Right ventricle myocardium superior (tissue), 1 donor: ENCODE data around the gene SH3RF2. TPM values are rescaled to one million over a fixed set of nuclear protein-coding genes. Genes with fewer than 3 reads are reported as not detected.
"Not testable (repeated sequence)": the region's sequence is repeated elsewhere in the genome, so short reads cannot be mapped to it uniquely, and the experiment has no call there.

Experiments used
- ATAC-seq: fragments of 200-7000 bp; cut with Tn5 transposase; one replicate; pipeline ENCODE4 v1.9.1; 2020; ENCODE audit warnings: mild to moderate bottlenecking; ENCODE audit not compliant: poor library complexity
- DNase-seq: peaks from one replicate; pipeline ENCODE4 v3.0.0-alpha.2; 2020
- intact Hi-C: fragments of 100-400 bp; cut with DNase I; formaldehyde crosslinking; loops from one replicate; pipeline ENCODE4 v1.11.2; 2022
- total RNA-seq: library from RNA; stranded (reverse); fragmentation: NEBNext Ultra II Directional; extraction: Animal tissue kit (Norgen Biotek cat#: 25700); gene quantifications from one replicate; pipeline ENCODE4 v1.2.1, GENCODE V29; 2021
- donor health status: DM: no; HTN: yes; CAD: no; lungs with severe emphysema.

SH3RF2 gene
- total RNA-seq, 1 donor from 2014 or later, result 309 TPM

- intact Hi-C loops, result no loop called here
- ATAC-seq (no peak), DNase-seq (no peak)
Measured at GRCh38 chr5:145990170-145990569, 53.8 kb downstream of the SH3RF2 start.

- ATAC-seq (no peak), DNase-seq (no peak)
- intact Hi-C loops, result no loop called here
Measured at GRCh38 chr5:145991044-145991575, 54.7 kb downstream of the SH3RF2 start.

- ATAC-seq, DNase-seq, intact Hi-C loops: not testable (repeated sequence)
Measured at GRCh38 chr5:145993538-145993937, 57.2 kb downstream of the SH3RF2 start.

- intact Hi-C loops, result no loop called here
- ATAC-seq (no peak), DNase-seq (no peak)
Measured at GRCh38 chr5:145996135-145996534, 59.8 kb downstream of the SH3RF2 start.

- ATAC-seq, result no peak
- intact Hi-C loops, result no loop called here
- DNase-seq, result no peak
Measured at GRCh38 chr5:145999208-145999607, 62.8 kb downstream of the SH3RF2 start.

- intact Hi-C loops, result no loop called here
- DNase-seq, result no peak
- no peak for ATAC-seq
Measured at GRCh38 chr5:146000072-146000471, 63.7 kb downstream of the SH3RF2 start.

- no peak for DNase-seq
- intact Hi-C loops, result no loop called here
- no peak for ATAC-seq
Measured at GRCh38 chr5:146001544-146002190, 65.3 kb downstream of the SH3RF2 start.

GRCh38 chr5:146002491-146002890 is 66.1 kb downstream of the SH3RF2 start:
- ATAC-seq (no peak), DNase-seq (no peak)
- intact Hi-C loops, result no loop called here

- intact Hi-C loops, result no loop called here
- DNase-seq (no peak), ATAC-seq (no peak)
Measured at GRCh38 chr5:146003852-146004251, 67.5 kb downstream of the SH3RF2 start.

- intact Hi-C loops, result no loop called here
- DNase-seq, result no peak
Measured at GRCh38 chr5:146005264-146005663, 68.9 kb downstream of the SH3RF2 start.

GRCh38 chr5:146005723-146006122 is 69.3 kb downstream of the SH3RF2 start:
- no peak for DNase-seq
- intact Hi-C loops, result no loop called here

More at GRCh38 chr5:146005264-146005663, 68.9 kb downstream of the SH3RF2 start:
- no peak for ATAC-seq

GRCh38 chr5:146006470-146007190 is 70.3 kb downstream of the SH3RF2 start:
- ATAC-seq (peak; percentile 31), DNase-seq (no peak)
- intact Hi-C loops, result no loop called here

More at GRCh38 chr5:146005723-146006122, 69.3 kb downstream of the SH3RF2 start:
- ATAC-seq, result no peak

GRCh38 chr5:146007270-146007669 is 70.9 kb downstream of the SH3RF2 start:
- ATAC-seq (peak; percentile 36), DNase-seq (no peak)
- intact Hi-C loops, result no loop called here

GRCh38 chr5:146007989-146008388 is 71.6 kb downstream of the SH3RF2 start:
- intact Hi-C loops, result no loop called here
- ATAC-seq, result no peak
- DNase-seq, result no peak

GRCh38 chr5:146009020-146009419 is 72.6 kb downstream of the SH3RF2 start:
- intact Hi-C loops, result no loop called here
- ATAC-seq (no peak), DNase-seq (no peak)

- ATAC-seq, DNase-seq, intact Hi-C loops: not testable (repeated sequence)
Measured at GRCh38 chr5:146010447-146010846, 74.1 kb downstream of the SH3RF2 start.

GRCh38 chr5:146013761-146014160 is 77.4 kb downstream of the SH3RF2 start:
- DNase-seq (no peak), ATAC-seq (no peak)
- intact Hi-C loops, result no loop called here

- DNase-seq, result no peak
- intact Hi-C loops, result no loop called here
- ATAC-seq, result no peak
Measured at GRCh38 chr5:146015001-146015400, 78.6 kb downstream of the SH3RF2 start.

- no peak for DNase-seq
- no peak for ATAC-seq
- intact Hi-C loops, result no loop called here
Measured at GRCh38 chr5:146016764-146017484, 80.5 kb downstream of the SH3RF2 start.
